Dedifferentiated amniotic fluid mesenchymal stem cell (primary cell): ENCODE data around the gene ADAMTS14.
"Not testable (repeated sequence)": the region's sequence is repeated elsewhere in the genome, so short reads cannot be mapped to it uniquely, and the experiment has no call there.

Source experiments
- DNase-seq: peaks from one replicate; pipeline ENCODE4 v3.0.0-alpha.2; 2016; ENCODE audit errors: extremely low spot score

ADAMTS14 gene

DNA sequence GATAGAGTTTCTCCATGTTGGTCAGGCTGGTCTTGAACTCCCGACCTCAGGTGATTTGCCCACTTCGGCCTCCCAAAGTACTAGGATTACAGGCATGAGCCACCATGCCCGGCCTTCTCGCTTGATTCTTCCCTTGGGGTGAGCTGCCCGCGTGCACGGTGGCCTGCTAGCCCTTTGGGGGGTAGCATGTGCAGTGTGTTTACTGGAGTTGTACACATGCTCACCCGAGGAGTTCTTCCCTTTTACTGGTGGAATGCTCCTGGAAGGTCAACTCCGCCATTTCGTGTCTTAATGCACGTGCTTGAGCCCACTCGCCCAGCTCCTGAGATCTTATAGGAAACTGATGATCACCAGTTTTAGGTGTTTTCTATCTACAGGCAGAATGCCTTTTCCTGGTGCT, 17.0 kb upstream of the ADAMTS14 start:
- no peak for DNase-seq

DNA sequence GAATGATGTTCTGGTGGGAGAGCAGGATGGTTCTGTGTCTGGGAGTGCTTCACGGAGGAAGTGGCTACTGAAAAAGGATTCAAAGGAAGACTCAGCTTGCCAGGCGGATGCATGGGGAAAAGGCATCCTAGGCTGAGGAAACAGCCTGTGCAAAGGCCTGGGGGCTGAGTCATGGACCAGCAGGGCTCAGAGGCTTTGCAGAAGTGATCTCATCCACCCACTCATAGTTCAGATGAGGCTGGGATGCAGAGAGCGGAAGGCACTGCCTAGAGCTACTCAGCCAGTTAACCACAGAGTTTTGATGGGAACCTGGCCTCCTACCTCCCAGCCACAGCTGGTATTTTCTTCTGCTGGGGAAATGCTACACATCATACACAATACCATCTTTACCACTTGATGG, 15.8 kb upstream of the ADAMTS14 start:
- DNase-seq: peak; percentile 93

DNA sequence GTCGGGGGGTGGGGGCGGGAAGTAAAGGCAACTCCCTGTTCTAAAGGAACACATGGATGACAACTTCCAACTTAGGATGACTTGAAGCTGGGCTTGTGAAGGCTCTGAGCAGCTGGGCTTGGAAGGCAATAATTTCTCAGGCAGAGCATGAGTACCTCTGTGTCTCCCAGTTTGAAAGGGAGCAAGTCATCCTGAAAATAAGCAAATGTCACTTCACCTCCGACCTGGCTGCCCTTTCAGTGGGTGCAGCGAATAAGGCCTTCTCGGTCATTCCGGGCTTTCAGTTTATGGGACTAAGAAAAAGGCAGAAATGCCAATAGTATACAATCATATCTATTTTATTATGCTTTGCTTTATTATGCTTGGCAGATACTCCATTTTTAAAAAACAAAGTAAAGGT, 15.3 kb upstream of the ADAMTS14 start:
- DNase-seq: no peak

DNA sequence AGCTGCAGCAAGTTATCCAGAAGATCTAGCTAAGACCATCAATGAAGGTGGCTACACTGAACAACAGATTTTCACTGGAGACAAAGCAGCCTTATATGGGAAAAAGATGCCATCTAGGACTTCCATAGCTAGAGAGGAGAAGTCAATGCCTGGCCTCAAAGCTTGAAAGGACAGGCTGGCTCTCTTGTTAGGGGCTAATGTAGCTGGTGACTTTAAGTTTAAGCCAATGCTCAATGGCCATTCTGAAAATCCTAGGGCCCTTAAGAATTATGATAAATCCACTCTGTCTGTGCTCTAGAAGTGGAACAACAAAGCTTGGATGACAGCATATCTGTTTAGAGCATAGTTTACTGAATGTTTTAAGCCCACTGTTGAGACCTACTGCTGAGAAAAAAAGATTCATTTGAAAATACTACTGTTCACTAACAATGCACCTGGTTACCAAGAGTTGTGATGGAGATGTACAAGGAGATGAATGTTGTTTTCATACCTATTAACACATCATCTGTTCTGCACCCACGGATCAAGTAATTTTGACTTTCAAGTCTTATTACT, 13.6 kb upstream of the ADAMTS14 start:
- DNase-seq: no peak

DNA sequence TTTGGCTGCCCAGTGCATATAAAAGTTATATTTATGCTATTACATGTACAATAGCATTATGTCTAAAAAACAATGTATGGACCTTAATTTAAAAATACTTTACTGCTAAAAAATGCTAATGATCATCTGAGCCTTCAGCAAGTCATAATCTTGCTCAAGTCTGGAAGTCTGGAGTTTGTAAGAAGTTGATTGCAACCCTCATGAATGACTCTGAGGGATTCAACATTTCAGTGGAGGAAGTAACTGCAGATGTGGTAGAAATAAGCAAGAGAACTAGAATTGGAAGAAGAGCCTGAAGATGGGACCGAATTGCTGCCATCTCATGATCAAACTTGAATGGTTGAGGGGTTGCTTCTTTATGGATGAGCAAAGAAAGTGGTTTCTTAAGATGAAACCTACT, 13.0 kb upstream of the ADAMTS14 start:
- DNase-seq: no peak

DNA sequence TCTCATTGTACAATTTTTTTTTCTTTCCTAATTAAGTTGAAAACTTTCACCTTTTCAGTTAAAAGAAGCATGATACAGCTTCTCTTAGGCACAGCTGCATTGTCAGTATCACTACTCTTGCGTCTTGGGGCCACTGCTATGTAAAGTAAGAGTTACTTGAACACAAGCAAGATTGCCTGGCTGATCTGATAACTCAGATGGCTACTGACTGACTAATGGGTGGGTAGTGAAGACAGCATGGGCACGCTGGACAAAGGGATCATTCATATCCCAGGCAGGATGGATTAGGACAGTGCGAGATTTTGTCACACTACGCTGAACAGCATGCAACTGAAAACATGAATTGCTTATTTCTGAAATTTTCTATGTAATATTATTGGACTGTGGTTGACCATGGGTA, 11.6 kb upstream of the ADAMTS14 start:
- no peak for DNase-seq

DNA sequence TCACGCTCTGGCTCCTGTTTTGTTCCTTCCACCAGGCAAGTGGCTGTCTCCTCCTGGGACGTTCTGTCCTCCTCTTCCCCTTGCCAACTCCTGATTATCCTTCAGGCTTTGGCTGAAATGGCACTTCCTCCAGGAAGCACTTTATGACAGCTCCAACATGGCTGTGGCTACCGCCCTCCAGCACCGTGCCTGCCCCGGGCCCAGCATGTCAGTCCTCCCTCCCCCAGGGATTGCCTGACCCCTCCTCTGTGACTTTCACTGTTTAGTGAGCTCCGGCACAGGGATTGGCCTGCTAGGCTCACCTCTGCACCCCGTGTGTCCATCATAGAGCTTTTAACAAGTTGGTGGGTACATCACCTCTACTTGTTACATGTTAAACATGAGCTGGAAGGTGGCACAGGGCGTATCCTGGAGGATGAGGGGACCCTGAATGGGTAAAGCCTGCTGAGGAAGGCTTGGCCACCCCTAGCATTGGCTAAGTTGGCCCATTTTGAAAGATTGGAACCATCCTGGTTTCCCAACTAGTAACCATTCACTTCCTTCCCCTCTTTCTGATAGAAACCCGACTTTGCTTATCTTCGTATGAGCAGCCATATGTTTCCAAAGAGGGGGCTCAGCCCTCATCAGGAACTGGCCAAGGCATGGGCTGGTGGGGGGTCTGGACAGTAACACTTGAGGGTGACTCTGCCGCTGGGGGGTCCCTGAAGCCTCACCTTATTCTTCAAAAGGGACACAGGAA, 10.5 kb upstream of the ADAMTS14 start:
- no peak for DNase-seq

DNA sequence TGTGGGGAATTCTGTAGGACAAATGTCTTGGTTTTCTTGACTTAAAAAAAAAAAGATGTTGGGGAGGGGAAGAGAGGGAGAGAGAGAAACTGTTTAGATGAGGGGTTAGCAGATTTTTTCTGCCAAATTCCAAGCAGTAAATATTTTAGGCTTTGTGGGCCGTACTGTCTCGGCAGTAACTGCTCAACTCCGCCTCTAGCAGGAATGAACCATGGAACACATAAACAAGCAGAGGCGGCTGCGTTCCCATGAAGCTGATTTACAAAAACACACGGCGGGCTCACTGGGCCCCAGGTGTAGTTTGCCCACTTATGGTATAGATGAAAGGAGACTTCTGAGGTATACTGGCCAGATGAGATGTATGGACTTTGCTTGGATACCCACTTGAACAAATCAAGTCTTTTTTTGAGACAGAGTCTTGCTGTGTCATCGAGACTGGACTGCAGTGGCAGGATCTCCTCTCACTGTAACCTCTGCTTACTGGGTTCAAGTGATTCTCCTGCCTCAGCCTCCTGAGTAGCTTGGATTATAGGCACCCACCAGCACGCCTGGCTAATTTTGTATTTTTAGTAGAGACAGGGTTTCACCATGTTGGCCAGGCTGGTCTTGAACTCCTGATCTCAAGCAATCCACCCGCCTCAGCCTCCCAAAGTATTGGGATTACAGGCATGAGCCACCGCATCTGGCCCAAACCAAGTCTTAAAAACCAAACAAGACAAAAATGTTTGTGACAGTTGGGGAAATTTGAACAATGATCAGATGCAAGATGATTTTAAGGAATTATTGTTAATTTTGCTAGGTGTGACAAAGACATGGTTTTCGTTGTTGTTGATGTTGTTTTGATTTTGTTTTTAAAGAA, 9.7 kb upstream of the ADAMTS14 start:
- no peak for DNase-seq

DNA sequence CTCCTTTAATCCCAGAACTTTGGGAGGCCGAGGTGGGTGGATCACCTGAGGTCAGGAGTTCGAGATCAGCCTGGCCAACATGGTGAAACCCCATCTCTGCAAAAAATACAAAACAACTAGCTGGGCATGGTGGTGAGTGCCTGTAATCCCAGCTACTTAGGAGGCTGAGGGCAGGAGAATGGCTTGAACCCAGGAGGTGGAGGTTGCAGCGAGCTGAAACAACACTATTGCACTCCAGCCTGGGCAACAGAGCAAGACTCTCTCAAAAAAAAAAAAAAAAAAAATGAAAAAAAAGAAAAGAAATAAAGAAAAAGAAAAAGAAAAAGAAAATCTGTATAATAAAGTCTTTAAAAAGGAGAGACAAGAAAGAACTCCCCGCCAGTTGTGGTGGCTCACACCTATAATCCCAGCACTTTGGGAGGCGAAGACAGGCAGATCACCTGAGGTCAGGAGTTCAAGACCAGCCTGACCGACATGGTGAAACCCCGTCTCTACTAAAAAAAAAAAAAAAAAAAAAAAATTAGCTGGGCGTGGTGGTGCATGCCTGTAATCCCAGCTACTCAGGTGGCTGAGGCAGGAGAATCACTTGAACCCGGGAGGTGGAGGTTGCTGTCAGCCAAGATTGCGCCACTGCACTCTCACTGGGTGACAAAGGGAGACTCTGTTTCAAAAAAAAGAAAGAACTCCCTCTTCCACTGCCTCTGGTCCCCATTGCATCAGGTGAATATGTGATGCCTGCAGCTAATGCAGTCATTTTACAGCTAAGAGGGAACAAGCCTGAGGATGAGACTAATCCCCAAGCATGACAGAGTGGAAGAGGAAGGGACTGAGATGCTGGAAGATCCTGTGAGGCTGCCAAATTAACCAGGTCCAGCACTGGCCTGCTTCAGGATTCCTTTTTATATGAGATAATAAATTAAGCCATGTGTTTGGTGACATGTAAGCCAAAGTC, 8.6 kb upstream of the ADAMTS14 start:
- peak; percentile 36 for DNase-seq

DNA sequence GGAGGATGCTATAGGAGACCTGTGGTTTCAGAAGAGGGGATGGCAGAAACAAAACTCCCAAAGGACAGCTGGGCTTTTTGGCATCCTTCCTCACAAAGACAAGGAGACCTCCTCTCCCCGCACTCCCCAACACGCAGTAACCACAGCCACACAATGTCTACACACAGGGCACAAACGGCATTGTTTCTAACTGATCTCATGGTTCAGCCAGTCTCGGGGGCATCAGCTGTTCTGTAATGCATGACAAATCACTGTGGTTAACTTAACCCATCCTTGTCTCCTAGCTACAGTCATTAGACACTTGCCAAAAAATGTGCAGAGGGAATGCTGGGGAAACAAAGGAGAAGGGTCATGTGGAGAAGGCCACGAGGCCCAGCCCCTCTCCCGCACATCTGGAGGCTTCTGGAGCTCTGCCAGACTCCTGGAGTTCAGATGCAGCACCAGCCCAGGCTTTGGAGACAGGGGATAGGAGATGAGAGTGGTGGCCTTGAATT, 7.6 kb upstream of the ADAMTS14 start:
- peak; percentile 95 for DNase-seq

DNA sequence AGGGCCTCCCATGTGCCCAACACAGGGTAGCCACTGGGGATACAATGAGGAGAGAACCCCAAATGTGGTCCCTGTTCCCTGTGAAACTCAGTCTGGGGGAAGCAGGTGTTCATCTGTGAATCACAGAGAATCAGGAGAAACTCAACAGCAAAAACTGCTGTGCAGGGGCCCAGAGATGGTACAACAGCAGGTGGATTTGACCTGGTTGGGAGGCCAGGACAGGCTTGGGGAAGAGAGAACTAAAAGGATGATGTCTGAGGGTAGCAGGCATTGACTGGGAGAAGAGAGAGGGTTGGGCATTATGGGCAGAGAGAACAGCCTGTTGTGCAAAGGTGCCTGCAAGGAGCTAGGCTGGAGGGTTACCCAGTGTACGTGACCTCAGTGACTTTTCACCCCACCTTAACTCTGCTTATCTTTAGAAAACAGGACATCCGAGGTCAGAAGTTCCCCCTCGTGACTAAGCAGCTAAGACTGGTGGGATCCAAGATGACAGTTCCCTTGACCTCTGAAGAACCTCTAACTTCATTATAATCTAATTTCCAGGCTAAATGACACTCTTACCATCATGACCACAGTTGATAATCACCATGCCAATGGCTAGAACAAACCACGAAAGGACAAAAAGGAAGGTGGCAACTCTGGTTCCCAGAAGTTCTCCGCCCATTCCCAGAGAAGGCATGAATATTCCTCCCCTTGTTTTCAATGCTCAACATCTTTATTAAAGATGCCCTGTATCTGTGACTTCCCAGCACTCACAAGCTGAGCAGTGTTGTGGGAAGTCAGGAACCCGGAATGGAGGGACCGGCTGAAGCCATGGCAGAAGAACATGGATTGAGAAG, 5.1 kb upstream of the ADAMTS14 start:
- DNase-seq: no peak

DNA sequence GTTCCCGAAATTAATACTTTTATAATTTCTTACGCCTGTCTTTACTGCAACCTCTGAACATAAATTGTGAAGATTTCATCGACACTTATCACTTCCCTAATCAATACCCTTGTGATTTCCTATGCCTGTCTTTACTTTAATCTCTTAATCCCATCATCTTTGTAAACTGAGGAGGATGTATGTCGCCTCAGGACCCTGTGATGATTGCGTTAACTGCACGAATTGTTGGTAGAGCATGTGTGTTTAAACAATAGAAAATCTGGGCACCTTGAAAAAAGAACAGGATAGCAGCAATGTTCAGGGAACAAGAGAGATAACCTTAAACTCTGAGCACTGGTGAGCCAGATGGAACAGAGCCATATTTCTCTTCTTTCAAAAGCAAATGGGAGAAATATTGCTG, 4.5 kb upstream of the ADAMTS14 start:
- not testable (repeated sequence) for DNase-seq

DNA sequence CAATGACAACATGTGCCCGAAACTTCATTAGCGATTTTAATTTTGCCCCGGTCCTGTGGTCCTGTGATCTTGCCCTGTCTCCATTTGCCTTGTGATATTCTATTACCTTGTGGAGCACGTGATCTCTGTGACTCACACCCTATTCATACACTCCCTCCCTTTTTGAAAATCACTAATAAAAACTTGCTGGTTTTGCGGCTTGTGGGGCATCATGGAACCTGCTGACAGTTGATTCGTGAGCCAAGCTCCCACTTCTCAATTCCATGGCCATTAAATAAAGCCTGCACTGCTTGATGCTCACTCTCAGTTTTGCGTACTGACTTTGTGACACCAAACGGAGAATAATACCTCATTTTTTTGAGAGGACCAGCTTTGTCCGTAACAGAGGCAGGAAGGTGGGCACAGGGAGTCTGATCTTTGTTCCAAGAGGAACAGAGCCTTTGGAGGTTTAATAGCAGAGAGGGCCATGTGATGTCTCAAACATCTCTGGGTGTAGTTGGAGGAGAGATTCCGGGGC, 3.8 kb upstream of the ADAMTS14 start:
- DNase-seq: no peak

DNA sequence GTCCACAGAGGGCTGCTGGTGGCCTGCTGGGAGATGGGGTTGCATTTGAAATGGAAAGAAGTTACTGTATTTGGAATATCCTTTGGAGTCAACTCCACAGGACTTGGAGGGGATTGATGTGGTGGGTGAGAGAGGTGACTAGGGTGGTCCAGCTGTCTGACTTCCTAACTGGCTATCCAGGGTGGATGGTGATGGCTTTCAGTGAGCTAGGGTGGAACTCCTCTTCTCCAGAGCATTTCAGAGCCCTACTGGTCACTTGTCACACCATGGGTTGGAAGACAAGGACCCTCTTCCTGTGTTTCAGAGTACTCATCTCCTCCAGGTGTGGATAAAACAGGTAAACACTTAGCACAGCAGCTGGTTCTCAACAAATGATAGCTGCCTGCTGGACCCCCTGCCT, 3.3 kb upstream of the ADAMTS14 start:
- DNase-seq: no peak

DNA sequence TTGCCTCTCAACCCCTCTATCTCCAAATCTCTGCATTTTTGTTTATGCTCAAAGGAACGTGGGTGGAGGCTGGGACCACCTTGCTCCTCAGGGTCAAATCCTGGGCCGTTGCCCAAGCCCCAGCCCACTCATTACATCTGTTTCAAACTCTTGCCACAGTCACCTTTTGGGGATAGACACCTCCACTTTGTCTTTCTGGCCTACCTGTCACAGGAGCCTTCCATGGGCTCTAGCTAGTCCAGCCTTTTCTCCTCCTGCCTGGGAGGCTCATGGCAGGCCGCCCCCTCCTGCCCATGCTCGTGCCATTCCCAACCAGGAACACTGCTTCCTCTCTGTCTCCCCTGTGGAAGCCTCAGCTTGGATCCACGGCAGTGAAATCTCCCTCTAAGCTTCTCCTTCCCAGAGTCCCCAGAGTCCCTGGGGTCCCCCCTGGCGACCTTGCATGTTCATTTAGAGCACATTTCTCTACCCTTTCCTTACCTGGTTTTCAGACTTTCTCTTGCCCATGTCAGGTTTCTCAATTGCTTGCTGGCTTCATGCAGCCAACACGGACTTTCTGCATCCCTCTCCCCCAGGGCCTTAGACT, 2.5 kb upstream of the ADAMTS14 start:
- no peak for DNase-seq

DNA sequence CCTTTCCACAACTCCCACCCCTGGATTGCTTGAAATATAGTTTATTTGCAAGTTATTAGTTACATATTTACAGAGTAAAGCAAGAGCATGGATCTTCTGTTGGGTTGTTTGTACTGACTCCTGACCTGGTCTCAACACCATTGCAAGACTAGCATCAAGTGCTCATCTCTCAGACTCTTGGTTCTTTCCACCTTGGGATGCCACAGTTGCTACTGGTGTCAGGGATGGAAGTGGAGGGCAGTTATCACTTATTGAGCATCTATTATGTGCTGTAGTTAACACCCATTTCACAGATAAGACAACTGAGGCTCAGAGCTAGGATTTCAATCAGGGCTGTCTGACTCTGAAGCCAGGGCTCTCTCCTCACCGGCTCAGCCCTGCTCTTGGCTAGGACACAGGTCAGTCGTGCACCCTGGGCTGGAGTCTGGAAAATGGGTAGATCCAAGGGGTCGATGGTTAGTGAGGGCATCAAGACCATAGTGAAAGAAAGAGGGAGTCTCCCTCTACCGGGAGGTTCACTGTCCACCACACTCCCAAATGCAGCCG, 614 bp upstream of the ADAMTS14 start:
- DNase-seq: no peak

DNA sequence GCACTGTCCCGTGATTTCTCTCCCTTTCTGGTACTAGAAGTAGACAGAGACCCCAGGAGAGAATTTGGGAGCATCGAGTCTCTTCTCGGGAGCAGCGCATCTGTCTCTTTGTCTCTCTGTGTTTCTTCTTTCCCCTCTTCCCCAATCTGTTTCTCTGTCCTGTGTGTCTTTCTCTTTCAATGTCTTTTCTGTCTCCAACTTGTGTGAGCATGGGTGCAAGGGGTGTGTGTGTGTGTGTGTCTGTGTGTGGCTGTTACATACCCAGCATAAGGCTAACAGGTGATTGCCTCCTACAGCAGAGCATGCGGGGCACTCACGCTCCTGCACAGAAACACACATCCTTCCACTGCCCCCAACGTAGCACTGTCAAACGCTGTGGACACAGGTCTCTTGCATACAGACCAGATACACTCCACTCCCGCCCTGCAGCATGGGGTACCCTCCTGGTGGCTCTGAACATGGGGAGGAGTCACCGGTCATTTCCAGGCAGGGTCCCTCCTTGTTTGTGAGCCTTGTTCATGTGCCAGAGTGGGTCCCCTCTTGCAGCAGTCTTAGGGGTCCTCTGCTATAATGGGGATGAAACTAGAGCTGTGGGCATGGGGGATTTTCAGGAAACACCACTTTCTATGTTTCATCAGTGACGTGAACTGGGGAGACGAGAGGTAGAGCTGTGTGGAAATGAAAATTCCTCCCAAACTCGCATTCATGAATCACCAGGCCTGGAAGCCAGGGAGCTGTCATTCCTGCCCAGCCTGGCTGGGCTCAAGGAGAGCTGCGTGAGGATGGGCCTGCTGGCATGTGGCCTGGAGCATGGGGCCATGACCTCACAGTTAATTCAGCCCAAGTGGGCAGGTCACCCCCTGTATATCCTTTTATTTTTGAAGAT, 980 bp downstream of the ADAMTS14 start:
- DNase-seq: peak; percentile 88

DNA sequence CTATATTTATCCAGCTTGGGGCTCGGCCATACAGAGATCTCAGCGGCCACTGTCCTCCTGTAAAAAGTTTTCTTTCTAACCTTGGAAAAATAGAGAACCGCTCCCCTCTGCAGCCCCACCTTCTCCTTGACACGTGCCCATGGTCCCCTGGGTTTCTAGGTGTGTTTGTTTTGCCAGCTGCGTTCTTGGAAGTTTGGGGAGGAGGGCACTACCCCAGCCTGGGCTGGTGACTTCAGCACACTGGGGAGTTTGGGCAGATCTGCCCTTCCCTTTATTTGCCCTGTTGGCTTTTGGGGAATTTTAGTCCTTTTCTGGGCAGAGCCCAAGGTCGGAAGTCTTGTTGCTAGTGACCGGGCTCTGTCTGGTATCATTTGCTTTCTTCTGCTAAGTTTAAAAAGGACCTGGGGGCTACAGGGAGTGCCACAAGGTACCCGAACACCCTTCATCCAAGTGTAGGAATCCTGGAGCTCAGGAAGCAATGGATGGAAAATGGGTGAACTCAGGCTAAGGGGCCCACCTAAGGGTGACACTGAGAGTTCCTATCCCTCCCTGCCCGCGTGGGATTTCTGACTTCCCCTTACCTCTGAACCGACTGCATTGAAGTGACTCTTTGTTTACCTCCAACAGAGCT, 1.7 kb downstream of the ADAMTS14 start:
- no peak for DNase-seq
